LNCAP (cell line): Measurements from ENCODE around the gene SYPL1.

ENCODE experiments used
- CTCF ChIP-seq: fragments of 450-650 bp; IDR thresholded peaks from 2 replicates; pipeline ENCODE4 v1.5.1; 2017; ENCODE audit warnings: mild to moderate bottlenecking

The SYPL1 gene

GRCh38 chr7:106057204-106057961, 54.7 kb downstream of the SYPL1 start:
- TF ChIP-seq CTCF: no peak

GRCh38 chr7:106056513-106057203, 55.5 kb downstream of the SYPL1 start:
- peak; percentile 88 for TF ChIP-seq CTCF

GRCh38 chr7:106054971-106055532, 57.1 kb downstream of the SYPL1 start:
- TF ChIP-seq CTCF: no peak

GRCh38 chr7:106054156-106054910, 57.8 kb downstream of the SYPL1 start:
- TF ChIP-seq CTCF: no peak

GRCh38 chr7:106053109-106053508, 59.0 kb downstream of the SYPL1 start:
- no peak for TF ChIP-seq CTCF

GRCh38 chr7:106052681-106053080, 59.4 kb downstream of the SYPL1 start:
- TF ChIP-seq CTCF: no peak

- no peak for TF ChIP-seq CTCF
These were observed 61.4 kb downstream of the SYPL1 start for GRCh38 chr7:106050746-106051117.
